Mammary epithelial cell (primary cell): ENCODE results near the gene STARD13.

Experiments used
- EZH2 ChIP-seq: IDR thresholded peaks from 2 replicates; pipeline ENCODE4 v1.6.1; 2012; ENCODE audit warnings: low read length, inconsistent platforms, borderline replicate concordance
- TF ChIP-seq, protein P1 (sequence below), 2 donors: IDR thresholded peaks in 1 of 2; conservative IDR thresholded peaks in 1 of 2; 2 replicates each; pipeline ENCODE4 v1.5.1; 2011 to 2012; ENCODE audit warnings: inconsistent platforms in 2 of 2, low read length in 2 of 2, mild to moderate bottlenecking in 2 of 2, control low read depth in 1 of 2, low read depth in 1 of 2; ENCODE audit not compliant: insufficient read depth in 1 of 2; ENCODE audit errors: extremely low read depth in 1 of 2

DNA sequence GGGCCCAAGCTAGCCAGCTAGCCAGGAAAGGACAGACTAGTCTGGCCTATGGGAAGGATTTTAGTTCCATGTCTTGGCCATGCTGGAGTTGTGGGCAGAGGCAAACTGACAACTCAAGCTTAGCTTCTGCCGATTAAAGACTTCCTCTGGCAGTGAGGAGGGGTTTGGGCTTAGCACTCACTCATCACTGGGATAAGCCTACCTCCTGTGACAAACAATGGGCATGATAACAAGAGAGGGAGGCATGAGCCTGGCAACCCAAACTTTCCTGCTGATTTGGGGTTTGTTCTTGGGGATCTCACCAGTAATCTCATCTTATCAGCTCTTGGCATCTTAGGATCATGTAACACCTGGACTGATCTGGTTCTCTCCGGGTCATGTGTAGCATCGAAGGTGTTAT, 185.7 kb downstream of the STARD13 start:
- TF ChIP-seq, protein P1, sequence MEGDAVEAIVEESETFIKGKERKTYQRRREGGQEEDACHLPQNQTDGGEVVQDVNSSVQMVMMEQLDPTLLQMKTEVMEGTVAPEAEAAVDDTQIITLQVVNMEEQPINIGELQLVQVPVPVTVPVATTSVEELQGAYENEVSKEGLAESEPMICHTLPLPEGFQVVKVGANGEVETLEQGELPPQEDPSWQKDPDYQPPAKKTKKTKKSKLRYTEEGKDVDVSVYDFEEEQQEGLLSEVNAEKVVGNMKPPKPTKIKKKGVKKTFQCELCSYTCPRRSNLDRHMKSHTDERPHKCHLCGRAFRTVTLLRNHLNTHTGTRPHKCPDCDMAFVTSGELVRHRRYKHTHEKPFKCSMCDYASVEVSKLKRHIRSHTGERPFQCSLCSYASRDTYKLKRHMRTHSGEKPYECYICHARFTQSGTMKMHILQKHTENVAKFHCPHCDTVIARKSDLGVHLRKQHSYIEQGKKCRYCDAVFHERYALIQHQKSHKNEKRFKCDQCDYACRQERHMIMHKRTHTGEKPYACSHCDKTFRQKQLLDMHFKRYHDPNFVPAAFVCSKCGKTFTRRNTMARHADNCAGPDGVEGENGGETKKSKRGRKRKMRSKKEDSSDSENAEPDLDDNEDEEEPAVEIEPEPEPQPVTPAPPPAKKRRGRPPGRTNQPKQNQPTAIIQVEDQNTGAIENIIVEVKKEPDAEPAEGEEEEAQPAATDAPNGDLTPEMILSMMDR (conservative IDR thresholded peaks at IDR 0.05 in 1 of 2, IDR thresholded peaks at IDR 0.05 in 1 of 2; ENCODE audit: extremely low read depth in 1 of 2, insufficient read depth in 1 of 2, low read depth in 1 of 2, low read length in 2 of 2): no peak
- no peak for TF ChIP-seq EZH2
